ENCODE data around the gene MLANA.

DNA sequence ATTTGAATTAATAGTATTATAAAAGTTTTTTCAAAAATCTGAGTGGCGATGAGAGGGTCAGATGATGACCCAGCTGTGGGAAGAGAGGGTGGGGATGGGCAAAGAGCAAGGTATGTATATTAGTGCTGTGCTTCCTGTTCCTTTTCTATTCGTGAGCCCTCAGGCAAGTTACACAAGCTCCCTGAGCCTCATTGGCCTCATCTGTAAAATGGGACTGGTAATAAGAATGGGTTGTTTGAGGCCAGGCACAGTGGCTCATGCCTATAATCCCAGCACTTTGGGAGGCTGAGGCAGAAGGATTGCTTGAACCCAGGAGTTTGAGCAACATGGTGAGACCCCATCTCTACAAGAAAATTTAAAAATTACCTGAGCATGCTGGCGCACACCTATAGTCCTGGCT is 24.0 kb upstream of the MLANA start:
- no peak for TF ChIP-seq MAX (IDR thresholded peaks at IDR 0.05; ENCODE audit: low read depth, low read length)
- TF ChIP-seq EZH2 (IDR thresholded peaks at IDR 0.05; ENCODE audit: borderline replicate concordance, control insufficient read depth, low read depth, low read length) = no peak
